ENCODE measurements around the gene KCND2.

DNA sequence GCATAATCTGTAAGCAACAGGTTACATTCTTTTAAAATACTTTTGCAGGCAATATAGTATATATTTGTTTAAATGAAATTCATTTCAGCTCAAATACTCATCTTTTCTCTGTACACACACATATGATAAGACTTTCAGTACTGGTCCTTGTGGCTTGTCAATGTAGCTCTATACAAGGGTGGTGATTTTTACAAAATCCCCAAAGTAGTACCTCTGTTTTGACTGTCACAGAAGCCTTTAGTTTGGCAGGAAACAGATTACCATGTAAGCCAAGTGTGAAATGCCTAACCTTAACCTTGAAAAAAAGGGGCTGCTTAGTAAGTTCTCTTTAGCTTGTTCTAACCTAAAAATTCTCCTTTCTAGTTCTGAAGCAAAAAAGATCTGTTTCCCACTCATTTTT, 87.9 kb downstream of the KCND2 start:
- no peak for TF ChIP-seq CTCF (IDR thresholded peaks at IDR 0.05 in 4 of 5, conservative IDR thresholded peaks at IDR 0.05 in 1 of 5)
- TF ChIP-seq POLR2A (IDR thresholded peaks at IDR 0.05): no peak

All from gastrocnemius medialis (tissue), 4 donors.